ENCODE data around the gene SNX21.
"Not testable (repeated sequence)": the region's sequence is repeated elsewhere in the genome, so short reads cannot be mapped to it uniquely, and the experiment has no call there.

Gene SNX21

GRCh38 chr20:45851501-45851900, 17.9 kb downstream of the SNX21 start:
- DNase-seq = no peak

DNA sequence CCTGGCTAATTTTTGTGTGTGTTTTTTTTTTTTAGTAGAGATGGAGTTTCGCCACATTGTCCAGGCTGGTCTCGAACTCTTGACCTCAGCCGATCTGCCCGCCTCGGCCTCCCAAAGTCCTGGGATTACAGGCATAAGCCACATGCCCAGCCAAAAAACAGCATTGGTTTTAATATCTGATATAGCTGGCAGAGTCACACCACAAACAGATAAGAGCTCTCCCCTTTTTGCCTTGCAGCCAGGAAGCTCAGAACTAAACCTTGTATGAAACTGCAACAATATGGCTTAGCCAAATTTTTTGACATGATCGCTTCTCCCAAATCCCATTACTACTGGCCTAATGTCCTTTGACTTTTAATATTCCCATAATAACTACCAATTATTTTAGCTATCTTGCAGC, 18.7 kb downstream of the SNX21 start:
- DNase-seq = no peak

GRCh38 chr20:45853484-45853883, 19.9 kb downstream of the SNX21 start:
- DNase-seq = no peak

DNA sequence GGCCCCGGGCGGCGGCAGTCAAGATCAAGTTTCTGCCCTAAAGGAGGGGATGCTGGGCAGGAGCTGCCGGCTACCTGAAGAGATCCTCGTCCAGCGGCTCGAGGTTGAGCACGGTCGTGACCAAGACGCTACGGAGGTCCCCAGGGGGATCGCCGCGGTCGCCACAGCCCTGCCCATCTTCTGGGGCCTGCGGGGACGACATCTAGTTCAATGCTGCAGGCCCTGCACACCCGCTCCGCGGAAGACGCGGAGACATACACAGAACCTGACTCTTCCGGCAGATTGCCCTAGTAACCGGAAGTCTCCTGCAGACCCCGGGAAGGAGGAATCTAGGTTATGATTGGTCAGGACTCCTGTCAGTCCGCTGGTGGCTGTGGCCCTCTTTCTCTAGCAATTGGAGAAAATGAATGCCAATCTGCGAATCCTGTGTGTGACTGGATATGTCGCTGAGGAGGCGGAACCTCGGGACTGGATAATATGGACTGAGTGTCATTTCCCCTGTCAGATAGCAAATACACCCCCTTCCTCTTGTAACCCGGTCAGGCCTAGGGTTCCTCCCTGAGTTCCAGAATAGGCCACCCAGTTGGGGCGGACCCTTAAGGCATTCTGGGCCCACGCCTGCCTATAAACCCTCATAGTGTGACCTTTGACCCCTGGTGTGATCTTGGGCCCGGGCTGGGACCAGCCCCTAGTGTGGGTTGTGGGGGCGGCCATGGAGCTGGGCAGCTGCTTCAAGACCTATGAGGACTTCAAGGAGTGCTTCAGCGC, 23.7 kb downstream of the SNX21 start, which contains the start of the genes ACOT8 and ZSWIM3:
ACOT8 (minus strand) TSS at position 279 of the 768 bp plus-strand sequence; CDS start at position 202, 77 bp downstream.
ZSWIM3 (plus strand) TSS at position 501 of the 768 bp plus-strand sequence; CDS start at position 713, 212 bp downstream.
- peak; percentile 98 for DNase-seq

DNA sequence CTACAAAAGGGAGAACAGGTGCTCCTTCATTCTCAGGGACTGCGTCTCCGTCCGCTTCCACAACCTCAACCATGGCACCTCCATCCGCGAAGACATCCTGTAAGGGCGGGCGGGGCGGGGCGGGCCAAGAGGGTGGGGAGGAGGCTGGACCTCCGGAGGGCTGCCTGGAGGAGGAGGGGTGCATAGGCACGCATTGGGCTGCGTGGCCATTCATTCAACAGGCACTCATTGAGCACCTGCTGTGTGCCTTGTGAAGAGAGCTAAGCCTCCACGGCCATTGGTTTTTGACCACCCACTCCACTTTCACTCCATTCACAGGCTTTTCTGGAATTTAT, 24.2 kb downstream of the SNX21 start:
- DNase-seq = no peak

DNA sequence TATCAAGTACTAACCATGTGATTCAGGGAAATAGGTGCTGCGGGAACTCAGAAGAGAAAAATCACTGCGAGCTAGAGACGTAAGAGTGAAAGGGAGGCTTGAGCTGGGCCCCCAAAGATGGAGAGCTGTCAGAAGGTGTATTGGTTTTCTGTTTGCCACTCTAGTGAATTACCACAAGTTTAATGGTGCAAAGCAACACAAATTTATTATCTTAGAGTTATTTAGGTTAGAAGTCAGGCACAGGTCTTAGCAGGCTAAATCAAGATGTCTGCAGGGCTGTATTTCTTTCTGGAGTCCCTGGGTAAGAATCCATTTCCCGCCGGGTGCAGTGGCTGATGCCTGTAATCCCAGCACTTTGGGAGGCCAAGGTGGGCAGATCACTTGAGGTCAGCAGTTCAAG, 26.3 kb downstream of the SNX21 start:
- DNase-seq = no peak

- no peak for DNase-seq
Measured at GRCh38 chr20:45860560-45861220, 27.1 kb downstream of the SNX21 start.

DNA sequence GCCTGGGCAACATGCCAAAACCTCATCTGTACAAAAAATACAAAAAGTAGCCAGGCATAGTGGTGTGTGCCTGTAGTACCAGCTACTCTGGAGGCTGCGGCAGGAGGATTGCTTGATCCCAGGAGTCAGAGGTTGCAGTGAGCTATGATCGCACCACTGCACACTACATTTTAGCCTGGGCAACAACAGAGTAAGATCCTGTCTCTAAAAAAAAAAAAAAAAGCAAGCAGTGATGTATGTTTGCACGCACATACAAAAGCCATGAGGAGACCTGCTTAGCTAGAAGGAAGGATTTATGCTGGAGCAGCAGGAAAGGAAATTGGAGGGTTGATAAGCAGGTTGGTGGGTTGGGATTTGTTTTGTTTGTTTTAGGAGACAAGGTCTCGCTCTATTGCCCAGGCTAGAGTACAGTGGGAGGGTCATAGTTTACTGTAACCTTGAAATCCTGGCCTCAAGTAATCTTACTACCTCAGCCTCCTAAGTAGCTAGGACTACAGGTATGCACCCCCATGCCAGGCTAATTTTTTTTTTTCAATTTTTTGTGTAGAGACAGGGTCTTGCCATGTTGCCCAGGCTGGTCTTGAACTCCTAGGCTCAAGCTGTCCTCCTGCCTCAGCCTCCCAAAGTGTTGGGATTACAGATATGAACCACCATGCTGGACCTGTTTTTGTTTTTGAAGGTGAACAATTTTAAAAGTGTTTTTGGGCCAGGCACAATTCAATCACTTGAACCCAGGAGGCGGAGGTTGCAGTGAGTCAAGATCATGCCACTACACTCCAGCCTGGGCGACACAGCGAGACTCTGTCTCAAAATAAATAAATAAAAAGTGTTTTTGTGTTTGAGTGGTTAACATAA, 27.8 kb downstream of the SNX21 start:
- peak; percentile 81 for DNase-seq

- DNase-seq = peak; percentile 71
Measured at GRCh38 chr20:45863543-45864470, 30.2 kb downstream of the SNX21 start.

GRCh38 chr20:45866454-45866853, 32.9 kb downstream of the SNX21 start:
- DNase-seq = no peak

GRCh38 chr20:45867136-45867818, 33.7 kb downstream of the SNX21 start:
- no peak for DNase-seq

GRCh38 chr20:45867819-45868176, 34.2 kb downstream of the SNX21 start:
- DNase-seq = no peak

GRCh38 chr20:45872626-45873025, 39.0 kb downstream of the SNX21 start:
- DNase-seq = peak; percentile 10

DNA sequence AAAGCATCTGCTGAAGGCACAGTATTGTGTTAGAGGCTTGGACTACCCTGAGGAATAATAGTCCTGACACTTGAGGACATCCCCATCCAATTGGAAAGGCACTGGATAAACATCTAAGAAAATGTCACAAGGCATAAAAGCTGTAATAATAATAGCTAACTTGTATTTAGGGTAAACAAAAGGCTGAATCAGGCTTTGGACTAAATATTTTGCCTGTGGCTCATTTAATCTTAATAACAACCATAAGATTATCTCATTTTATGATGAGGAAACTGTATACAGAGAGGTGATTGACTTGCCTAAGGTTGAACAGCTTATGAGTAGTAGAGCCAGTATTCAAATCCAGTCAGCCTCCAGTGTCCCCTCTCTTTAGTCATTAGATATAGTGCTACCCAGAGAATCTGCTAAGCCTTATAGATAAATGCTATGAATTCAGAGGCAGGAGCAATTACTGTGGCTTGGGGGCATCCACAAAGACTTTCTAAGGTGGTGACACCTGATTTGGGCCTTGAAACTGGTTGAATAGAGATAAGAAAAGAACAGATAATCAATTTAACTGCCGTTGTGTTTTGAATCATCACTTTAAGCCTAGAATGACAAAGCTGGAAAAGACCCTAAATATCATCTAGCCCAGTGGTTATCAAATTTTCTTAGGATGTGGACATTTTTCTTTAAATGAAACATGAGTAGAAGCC, 40.0 kb downstream of the SNX21 start:
- DNase-seq = no peak

- DNase-seq = not testable (repeated sequence)
Measured at GRCh38 chr20:45874104-45874481, 40.5 kb downstream of the SNX21 start.

- DNase-seq = no peak
Measured at GRCh38 chr20:45874576-45874975, 41.0 kb downstream of the SNX21 start.

DNA sequence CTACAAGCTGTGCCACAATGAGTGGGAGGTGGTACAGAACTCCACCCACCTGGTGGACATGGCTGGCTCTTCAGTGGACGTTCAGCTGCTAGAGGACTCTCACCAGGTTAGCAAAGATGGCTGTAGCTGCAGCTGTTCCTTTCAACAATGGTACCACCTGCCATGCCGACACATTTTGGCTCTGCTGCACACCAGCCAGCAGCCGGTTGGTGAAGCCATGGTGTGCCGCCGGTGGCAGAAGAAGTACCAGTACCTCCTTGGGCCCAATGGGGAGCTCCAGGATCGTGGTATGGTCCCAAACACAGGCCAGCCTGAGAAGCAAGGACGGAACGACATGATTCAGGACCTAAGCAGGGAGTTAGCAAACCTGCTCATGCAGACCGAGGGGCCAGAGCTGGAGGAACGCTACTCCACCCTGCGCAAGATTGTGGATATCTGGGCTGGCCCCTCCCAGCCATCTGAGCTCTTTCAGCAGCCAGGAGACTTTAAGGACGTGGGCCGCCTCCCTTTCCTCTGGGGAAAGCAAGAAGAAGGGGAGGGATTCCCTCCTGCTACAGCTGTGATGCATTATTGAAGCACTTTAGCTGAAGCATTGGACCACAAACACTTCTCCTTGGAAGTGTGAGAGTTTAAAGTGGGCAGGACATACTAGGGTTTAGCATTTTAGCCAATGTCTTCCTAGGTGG, 44.6 kb downstream of the SNX21 start:
- DNase-seq = no peak

GRCh38 chr20:45880988-45881788, 47.6 kb downstream of the SNX21 start, which contains the start of gene ZSWIM1:
TSS of gene ZSWIM1 (plus strand) at chr20:45881227. CDS start at chr20:45882593, 1,366 bp downstream.
- peak; percentile 98 for DNase-seq

DNA sequence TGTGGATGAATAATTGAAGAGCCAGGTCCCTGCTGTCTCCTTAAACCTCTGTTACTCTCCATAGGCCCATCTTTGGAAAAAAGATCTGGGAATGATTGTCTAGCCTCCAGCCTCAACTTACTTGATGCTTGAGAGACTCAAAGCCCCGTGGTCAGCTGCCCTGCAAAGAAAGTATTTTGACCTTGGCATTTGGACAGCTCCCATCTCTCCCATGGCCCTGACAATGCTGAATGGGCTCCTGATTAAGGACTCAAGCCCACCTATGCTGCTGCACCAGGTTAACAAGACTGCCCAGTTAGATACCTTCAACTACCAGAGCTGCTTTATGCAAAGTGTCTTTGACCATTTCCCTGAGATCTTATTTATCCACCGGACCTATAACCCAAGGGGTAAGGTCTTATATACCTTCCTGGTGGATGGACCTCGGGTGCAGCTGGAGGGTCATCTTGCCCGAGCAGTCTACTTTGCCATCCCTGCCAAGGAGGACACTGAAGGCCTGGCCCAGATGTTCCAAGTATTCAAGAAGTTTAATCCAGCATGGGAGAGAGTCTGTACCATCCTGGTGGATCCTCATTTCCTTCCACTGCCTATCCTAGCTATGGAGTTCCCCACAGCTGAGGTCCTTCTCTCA, 49.0 kb downstream of the SNX21 start:
- no peak for DNase-seq

Measured in NCI-H510A treated with DMSO at 0.1 percent for 48 hours (cell line).